Activated CD4-positive, alpha-beta T cell treated with anti-CD3 and anti-CD28 coated beads for 36 hours (primary cell): Measurements from ENCODE around the gene CAB39L. TPM values are rescaled to one million over a fixed set of nuclear protein-coding genes. Genes with fewer than 3 reads are reported as not detected.
A peak's percentile ranks its signal among the peaks of the same experiment; 100 is the strongest.

Experiments used
- ATAC-seq: fragments of 200-7000 bp; cut with Tn5 transposase; one replicate; pipeline ENCODE4 v1.10.0; 2021; ENCODE audit warnings: mild to moderate bottlenecking, moderate library complexity
- CTCF ChIA-PET: fragments of 350-600 bp; sonication (Branson Sonifier 250); formaldehyde crosslinking; loops from one replicate; lab custom pipeline; 2021; ENCODE audit warnings: antibody characterized with exemption; lab: Charles Lee
- POLR2A ChIA-PET: fragments of 350-600 bp; sonication (Branson Sonifier 250); formaldehyde crosslinking; loops from one replicate; lab custom pipeline; 2021; ENCODE audit warnings: antibody characterized with exemption, inconsistent platforms; lab: Charles Lee
- DNase-seq: peaks from one replicate; pipeline ENCODE4 v3.0.0-alpha.2; 2020
- H3K27ac Mint-ChIP-seq: one replicate; pipeline ENCODE4 v1.8.0; 2021; ENCODE audit warnings: mixed read lengths
- H3K27me3 Mint-ChIP-seq: one replicate; pipeline ENCODE4 v1.8.0; 2021; ENCODE audit warnings: mixed read lengths
- H3K36me3 Mint-ChIP-seq: one replicate; pipeline ENCODE4 v1.8.0; 2021; ENCODE audit warnings: low read depth, mixed read lengths
- H3K4me1 Mint-ChIP-seq: one replicate; pipeline ENCODE4 v1.8.0; 2021; ENCODE audit warnings: mixed read lengths
- H3K4me3 Mint-ChIP-seq: one replicate; pipeline ENCODE4 v1.8.0; 2021; ENCODE audit warnings: mild to moderate bottlenecking, moderate library complexity, mixed read lengths
- H3K9me3 Mint-ChIP-seq: one replicate; pipeline ENCODE4 v1.8.0; 2021; ENCODE audit warnings: low read depth, mixed read lengths
- intact Hi-C, 2 experiments: fragments of 100-400 bp; cut with DNase I in 1 of 2; cut with micrococcal nuclease in 1 of 2; formaldehyde crosslinking; loops; one replicate each; pipeline versions ENCODE4 v1.14.2 to v1.15.1; 2022 to 2024; cut with DNase I, micrococcal nuclease
- total RNA-seq, 2 experiments: library from RNA; stranded (reverse); gene quantifications; one replicate each; pipeline ENCODE4 v1.2.3, GENCODE V29; 2021

Gene CAB39L
- total RNA-seq, 2 experiments from 2014 or later, result 4.8 to 5.7 TPM

DNA sequence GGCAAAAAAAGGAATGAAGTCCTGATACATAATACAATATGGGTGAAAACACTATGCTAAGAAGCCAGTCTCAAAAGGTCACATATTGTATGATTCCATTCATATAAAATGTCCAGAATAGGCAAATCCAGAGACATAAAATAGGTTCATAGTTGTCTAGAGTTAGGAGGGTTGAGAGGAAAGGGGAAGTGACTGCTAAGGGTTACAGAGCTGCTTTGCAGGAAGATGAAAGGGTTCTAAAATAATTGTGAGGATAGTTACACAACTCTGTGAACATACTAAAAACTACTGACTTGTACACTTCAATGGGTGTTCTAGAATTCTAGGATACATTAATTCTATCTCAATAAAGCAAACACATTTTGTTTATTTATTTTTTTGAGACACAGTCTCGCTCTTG, 25.7 kb downstream of the CAB39L start:
- ATAC-seq, result no peak

DNA sequence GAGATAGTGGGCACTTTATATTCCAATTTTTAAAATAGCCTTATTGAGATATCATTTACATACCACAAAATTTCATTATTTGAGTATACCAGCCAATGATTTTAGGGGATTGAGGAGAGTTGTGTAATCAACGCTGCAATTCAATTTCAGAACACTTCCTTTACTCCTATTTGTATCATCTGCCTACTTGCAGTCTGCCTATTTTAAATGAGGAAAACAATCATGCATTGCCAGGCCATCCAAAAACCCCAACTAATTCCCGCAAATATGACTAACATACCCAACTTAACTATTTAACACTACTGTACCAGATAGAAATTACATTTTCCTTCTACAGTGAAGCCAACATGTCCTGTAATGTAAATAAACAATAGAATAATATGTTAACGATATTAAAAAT, 26.7 kb downstream of the CAB39L start:
- H3K27ac Mint-ChIP-seq, result no peak overlapping the region
- no peaks in the 10 kb centered on the region for H3K36me3 Mint-ChIP-seq
- no peaks in the 10 kb centered on the region for H3K9me3 Mint-ChIP-seq
- CTCF ChIA-PET, result no interaction called here
- no peaks in the 10 kb centered on the region for H3K27me3 Mint-ChIP-seq
- DNase-seq, result no peak
- no peak for ATAC-seq
- POLR2A ChIA-PET, result no interaction called here
- H3K4me1 Mint-ChIP-seq, result no peaks in the 10 kb centered on the region
- H3K4me3 Mint-ChIP-seq, result no peak overlapping the region
- intact Hi-C loops, result no loop called here

More for the DNA sequence above, 25.7 kb downstream of the CAB39L start:
- CTCF ChIA-PET, result interaction anchor here (1.2 kb wide), 1 partner anchor 75 kb away, joined by 4 read pairs; no protein-coding TSS in a partner anchor
- H3K4me1 Mint-ChIP-seq, result no peaks in the 10 kb centered on the region
- intact Hi-C loops, result no loop called here
- H3K27ac Mint-ChIP-seq, result no peak overlapping the region
- POLR2A ChIA-PET, result no interaction called here
- H3K4me3 Mint-ChIP-seq, result no peak overlapping the region
- DNase-seq, result no peak
- H3K27me3 Mint-ChIP-seq, result no peaks in the 10 kb centered on the region
- H3K36me3 Mint-ChIP-seq, result no peaks in the 10 kb centered on the region
- H3K9me3 Mint-ChIP-seq, result no peaks in the 10 kb centered on the region

DNA sequence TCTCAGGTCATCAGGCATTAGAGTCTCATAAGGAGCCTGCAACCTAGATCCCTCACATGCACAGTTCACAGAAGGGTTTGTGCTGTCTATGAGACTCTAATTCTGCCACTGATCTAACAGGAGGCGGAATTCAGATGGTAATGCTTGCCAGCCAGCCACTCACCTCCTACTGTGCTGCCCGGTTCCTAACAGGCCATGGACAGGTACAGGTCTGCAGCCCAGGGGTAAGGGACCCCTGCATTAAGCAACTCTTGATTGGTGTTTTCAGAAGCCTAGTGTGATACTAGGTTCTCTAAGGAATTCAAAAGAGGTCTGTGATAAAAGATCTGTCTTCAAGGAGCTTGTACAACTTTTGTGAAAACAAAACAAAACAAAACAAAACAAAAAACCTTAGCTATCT, 31.1 kb downstream of the CAB39L start:
- no peaks in the 10 kb centered on the region for H3K9me3 Mint-ChIP-seq
- H3K27ac Mint-ChIP-seq, result no peak overlapping the region
- intact Hi-C loops, result no loop called here
- CTCF ChIA-PET, result no interaction called here
- no peaks in the 10 kb centered on the region for H3K4me1 Mint-ChIP-seq
- no peaks in the 10 kb centered on the region for H3K36me3 Mint-ChIP-seq
- no peaks in the 10 kb centered on the region for H3K27me3 Mint-ChIP-seq
- DNase-seq (no peak), ATAC-seq (no peak)
- H3K4me3 Mint-ChIP-seq, result no peak overlapping the region
- POLR2A ChIA-PET, result no interaction called here

DNA sequence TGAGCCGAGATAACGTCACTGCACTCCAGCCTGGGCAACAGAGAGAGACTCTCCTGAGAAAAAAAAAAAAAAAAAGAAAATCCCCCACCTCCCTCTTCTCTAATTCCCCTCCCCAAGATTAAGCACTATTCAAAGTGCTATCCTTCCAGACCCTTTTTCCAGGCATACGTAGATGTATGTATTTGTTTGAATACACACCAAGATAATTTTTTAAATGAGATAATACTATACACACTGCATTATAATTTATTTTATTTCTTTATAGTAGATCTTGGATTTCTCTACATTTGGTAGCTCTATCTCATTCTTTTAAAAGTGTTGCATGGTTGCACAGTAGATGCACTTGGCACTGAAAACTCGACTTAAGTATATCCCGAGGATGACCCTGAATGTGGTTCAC, 32.5 kb downstream of the CAB39L start:
- CTCF ChIA-PET, result no interaction called here

DNA sequence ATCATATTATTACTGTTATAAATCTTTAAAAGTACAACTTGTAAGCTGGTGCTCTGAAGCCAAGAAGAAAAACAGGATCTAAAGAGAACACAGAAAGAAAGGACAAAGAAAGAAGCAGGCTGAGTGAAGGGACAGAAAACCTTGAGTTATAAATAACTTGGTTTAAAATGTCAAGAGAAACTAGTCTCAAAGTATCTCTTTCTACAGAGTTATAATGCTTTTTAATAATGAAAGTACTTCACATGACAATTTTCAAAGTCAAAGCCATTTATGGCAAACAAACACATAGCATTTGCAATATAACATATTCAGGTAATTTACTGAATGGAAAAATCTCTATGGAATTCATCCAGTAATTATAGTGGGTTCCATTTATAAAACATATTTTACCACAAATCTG, 33.4 kb downstream of the CAB39L start:
- no peaks in the 10 kb centered on the region for H3K27me3 Mint-ChIP-seq
- H3K4me3 Mint-ChIP-seq, result no peak overlapping the region
- H3K36me3 Mint-ChIP-seq, result peaks cover 2% of the 10 kb centered on the region
- no peak for ATAC-seq
- no peak for DNase-seq
- intact Hi-C loops, result no loop called here
- H3K27ac Mint-ChIP-seq, result no peak overlapping the region
- CTCF ChIA-PET, result no interaction called here
- POLR2A ChIA-PET, result no interaction called here
- H3K4me1 Mint-ChIP-seq, result no peaks in the 10 kb centered on the region
- peaks cover 2% of the 10 kb centered on the region for H3K9me3 Mint-ChIP-seq

More for the DNA sequence above, 32.5 kb downstream of the CAB39L start:
- Mint-ChIP-seq H3K4me3 (no peak overlapping the region), H3K9me3 (no peaks in the 10 kb centered on the region), H3K36me3 (no peaks in the 10 kb centered on the region), H3K27me3 (no peaks in the 10 kb centered on the region), H3K27ac (no peak overlapping the region), H3K4me1 (no peaks in the 10 kb centered on the region)
- ATAC-seq, result no peak
- POLR2A ChIA-PET, result no interaction called here
- DNase-seq, result no peak
- intact Hi-C loops, result no loop called here

DNA sequence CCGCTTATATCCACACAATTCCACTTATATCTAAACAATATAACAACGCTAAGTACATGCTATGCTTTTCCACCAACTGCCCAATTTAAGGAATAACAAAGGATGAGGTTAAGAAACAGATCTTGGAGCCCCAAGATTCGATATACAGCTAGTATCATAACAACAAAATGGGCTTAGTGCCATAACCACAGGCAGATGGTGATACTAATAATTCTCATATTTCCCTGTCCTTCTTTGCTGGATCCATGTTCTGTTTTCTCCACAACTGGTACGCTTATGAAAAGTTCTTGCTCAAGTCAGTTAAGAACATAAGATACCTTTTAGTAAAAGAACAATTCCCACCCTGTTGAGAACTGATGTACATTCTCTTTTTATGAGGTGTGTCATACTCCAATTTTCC, 33.9 kb downstream of the CAB39L start:
- peaks cover 6% of the 10 kb centered on the region for H3K9me3 Mint-ChIP-seq
- ATAC-seq, result no peak
- POLR2A ChIA-PET, result no interaction called here

DNA sequence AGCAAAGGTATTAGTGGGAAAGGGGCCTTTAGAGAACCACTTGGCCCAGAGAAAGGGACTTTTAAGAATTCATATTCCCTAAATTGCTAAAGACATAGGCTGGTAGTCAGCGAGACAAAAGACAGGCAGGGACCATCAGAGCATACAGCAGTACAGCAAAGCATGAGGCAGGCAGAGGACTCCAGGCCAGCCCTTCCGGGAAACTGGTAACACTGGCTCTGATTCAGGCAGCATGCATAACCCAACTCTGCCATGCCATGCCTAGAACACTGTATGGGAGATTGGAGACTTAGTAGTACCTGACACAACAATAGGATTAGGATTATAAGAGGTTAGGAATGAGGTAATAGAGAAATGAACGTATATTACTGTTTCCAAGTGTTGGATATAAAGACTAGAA, 34.9 kb downstream of the CAB39L start:
- ATAC-seq (no peak), DNase-seq (no peak)
- intact Hi-C loops, result no loop called here
- H3K27ac Mint-ChIP-seq, result no peak overlapping the region
- peaks cover 15% of the 10 kb centered on the region for H3K9me3 Mint-ChIP-seq
- peaks cover 10% of the 10 kb centered on the region for H3K36me3 Mint-ChIP-seq
- H3K27me3 Mint-ChIP-seq, result no peaks in the 10 kb centered on the region
- H3K4me3 Mint-ChIP-seq, result no peak overlapping the region
- ChIA-PET POLR2A (no interaction called here), CTCF (no interaction called here)
- no peaks in the 10 kb centered on the region for H3K4me1 Mint-ChIP-seq

More for the DNA sequence above, 33.9 kb downstream of the CAB39L start:
- Mint-ChIP-seq H3K27me3 (no peaks in the 10 kb centered on the region), H3K4me3 (no peak overlapping the region), H3K36me3 (peaks cover 6% of the 10 kb centered on the region), H3K27ac (no peak overlapping the region), H3K4me1 (no peaks in the 10 kb centered on the region)
- DNase-seq, result no peak
- CTCF ChIA-PET, result no interaction called here
- intact Hi-C loops, result no loop called here

DNA sequence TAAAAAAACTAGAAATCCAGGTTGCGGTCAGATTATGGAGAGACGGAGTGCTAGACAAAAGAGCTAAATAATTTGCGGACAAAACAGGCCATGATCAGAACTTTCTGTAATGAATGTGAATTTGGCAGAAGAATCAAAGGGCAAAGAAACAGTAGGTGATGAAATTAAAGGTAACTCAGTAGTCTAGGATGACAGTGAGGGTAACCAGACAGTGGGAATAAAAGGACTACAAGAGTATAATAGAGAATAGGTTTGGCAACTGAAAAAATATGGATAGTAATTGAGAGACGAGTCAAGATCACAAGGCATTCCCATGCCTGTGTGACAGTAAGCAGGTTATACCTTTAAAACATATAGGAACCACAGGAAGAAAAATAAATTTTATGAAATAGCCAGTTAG, 35.9 kb downstream of the CAB39L start:
- peaks cover 14% of the 10 kb centered on the region for H3K36me3 Mint-ChIP-seq
- H3K27me3 Mint-ChIP-seq, result no peaks in the 10 kb centered on the region
- CTCF ChIA-PET, result no interaction called here
- POLR2A ChIA-PET, result no interaction called here
- no peak for ATAC-seq
- no peaks in the 10 kb centered on the region for H3K4me1 Mint-ChIP-seq
- intact Hi-C loops, result no loop called here
- H3K9me3 Mint-ChIP-seq, result peaks cover 19% of the 10 kb centered on the region
- no peak for DNase-seq
- H3K27ac Mint-ChIP-seq, result no peak overlapping the region
- no peak overlapping the region for H3K4me3 Mint-ChIP-seq

DNA sequence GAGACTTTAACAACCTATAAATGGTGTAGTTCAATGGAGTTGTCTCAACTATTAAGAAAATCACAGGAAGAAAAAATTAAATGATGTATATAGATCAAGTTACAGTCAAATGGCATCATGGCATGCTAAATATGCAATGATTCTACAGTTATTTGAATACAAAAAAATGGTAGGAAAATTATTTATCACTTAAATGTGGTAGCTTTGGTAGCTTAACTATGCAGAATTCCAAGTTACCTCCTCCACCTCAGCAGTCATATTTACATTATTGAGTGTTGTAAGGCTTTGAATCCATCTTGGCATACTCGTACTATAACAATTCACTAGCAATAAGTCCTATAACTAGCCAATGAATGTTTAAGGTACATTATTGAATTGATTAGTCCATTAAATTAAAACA, 36.8 kb downstream of the CAB39L start:
- CTCF ChIA-PET, result no interaction called here
- H3K4me3 Mint-ChIP-seq, result no peak overlapping the region
- peaks cover 14% of the 10 kb centered on the region for H3K36me3 Mint-ChIP-seq
- POLR2A ChIA-PET, result no interaction called here
- no peak for ATAC-seq
- intact Hi-C loops, result no loop called here
- H3K9me3 Mint-ChIP-seq, result peaks cover 19% of the 10 kb centered on the region
- no peak overlapping the region for H3K27ac Mint-ChIP-seq
- no peaks in the 10 kb centered on the region for H3K27me3 Mint-ChIP-seq
- no peak for DNase-seq
- no peaks in the 10 kb centered on the region for H3K4me1 Mint-ChIP-seq

DNA sequence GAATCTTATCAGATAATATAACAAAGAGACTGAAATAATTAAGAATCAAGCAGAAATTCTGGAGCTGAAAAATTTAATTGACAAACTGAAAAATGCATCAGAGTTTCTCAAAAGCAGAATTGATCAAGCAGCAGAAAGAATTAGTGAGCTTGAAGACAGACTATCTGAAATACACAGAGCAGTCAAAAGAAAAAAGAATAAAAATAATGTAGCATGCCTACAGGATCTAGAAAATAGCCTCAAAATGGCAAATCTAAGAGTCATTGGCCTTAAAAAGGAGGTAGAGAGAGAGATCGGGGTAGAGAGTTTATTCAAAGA, 39.2 kb downstream of the CAB39L start:
- intact Hi-C loops, result no loop called here

DNA sequence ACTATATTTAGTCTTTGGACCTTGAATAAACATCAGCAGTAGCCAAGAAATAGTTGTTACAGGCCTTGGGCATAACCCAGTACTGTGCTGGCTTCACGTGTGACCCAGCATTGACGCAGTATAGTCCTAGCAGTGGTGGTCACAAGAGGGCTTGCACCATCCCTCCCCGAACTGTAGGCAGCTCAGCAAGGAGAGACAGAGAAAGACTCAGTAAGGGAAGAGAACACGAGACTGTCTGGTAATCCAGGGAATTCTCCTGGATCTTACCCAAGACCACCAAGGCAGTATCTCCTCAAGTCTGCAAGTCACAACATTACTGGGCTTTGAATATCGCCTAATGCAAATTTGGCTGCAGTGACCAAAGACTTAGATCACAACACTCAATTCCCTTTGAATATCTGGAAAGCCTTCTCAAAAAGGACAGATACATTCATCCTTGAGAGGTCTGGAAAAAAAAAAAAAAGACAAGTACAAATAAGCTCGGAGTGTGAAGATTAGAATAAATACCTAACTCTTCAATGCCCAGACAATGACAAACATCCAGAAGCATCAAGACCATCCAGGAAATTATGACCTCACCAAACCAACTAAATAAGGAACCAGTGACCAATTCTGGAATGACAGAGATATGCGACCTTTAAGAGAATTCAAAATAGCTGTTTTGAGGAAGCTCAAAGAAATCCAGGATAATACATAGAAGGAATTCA, 39.7 kb downstream of the CAB39L start:
- Mint-ChIP-seq H3K4me3 (no peak overlapping the region), H3K36me3 (peaks cover 14% of the 10 kb centered on the region), H3K4me1 (no peaks in the 10 kb centered on the region), H3K9me3 (peaks cover 19% of the 10 kb centered on the region), H3K27me3 (no peaks in the 10 kb centered on the region), H3K27ac (no peak overlapping the region)
- intact Hi-C loops, result no loop called here
- DNase-seq (no peak), ATAC-seq (no peak)
- CTCF ChIA-PET, result interaction anchor here (0.8 kb wide), 1 partner anchor 219 kb away, joined by 3 read pairs; no protein-coding TSS in a partner anchor
- POLR2A ChIA-PET, result no interaction called here

More for the DNA sequence above, 39.2 kb downstream of the CAB39L start:
- POLR2A ChIA-PET, result no interaction called here
- no peaks in the 10 kb centered on the region for H3K4me1 Mint-ChIP-seq
- no peaks in the 10 kb centered on the region for H3K27me3 Mint-ChIP-seq
- ATAC-seq (no peak), DNase-seq (no peak)
- CTCF ChIA-PET, result interaction anchor here (0.8 kb wide), 1 partner anchor 219 kb away, joined by 3 read pairs; no protein-coding TSS in a partner anchor
- H3K27ac Mint-ChIP-seq, result no peak overlapping the region
- H3K36me3 Mint-ChIP-seq, result peaks cover 14% of the 10 kb centered on the region
- no peak overlapping the region for H3K4me3 Mint-ChIP-seq
- peaks cover 19% of the 10 kb centered on the region for H3K9me3 Mint-ChIP-seq

DNA sequence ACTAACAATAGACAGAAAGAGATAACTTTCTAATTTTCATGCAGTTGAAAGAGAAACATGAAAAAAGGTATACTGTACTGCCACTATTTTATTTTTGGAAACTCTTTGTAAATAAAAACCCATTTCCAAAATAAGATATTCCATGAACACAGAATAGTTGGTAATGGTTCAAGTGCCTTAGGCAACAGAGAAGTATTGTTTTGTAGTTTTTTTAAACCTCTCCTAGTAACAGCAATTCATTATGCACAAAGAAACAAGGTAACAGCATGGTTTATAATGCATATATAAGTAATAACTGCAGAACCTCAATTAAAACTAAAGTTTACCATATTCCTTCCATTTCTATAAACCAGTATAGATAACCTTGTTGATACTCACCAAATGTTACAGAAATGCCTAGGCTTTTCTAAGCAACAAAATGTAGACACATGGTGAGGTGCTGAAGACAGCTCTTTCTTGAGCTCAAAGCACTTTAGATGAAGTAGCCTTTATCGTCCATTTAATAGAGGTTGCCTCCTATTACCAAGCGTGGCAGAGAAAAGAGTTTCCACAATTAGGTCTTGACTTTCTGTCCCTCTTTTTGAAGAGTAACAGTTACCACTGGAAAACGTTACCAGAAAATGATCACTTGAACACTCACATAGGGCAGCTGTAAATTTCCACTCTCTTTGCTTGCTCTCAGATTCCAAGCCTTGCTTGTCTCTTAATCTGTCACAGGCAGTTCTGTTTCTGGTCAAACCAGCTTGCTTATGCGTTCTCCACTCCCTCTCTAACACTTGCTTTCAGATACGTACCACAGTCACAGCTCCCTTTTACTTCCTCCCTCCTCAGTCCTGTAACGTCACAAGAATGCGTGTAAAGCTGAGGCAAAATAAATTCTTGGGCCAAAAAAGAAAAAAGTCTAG, 42.9 kb downstream of the CAB39L start:
- ChIA-PET CTCF (no interaction called here), POLR2A (no interaction called here)
- no peaks in the 10 kb centered on the region for H3K27me3 Mint-ChIP-seq
- peak; percentile 63 for ATAC-seq
- peaks cover 14% of the 10 kb centered on the region for H3K36me3 Mint-ChIP-seq
- no peak for DNase-seq
- intact Hi-C loops, result no loop called here
- no peak overlapping the region for H3K27ac Mint-ChIP-seq
- peaks cover 19% of the 10 kb centered on the region for H3K9me3 Mint-ChIP-seq
- no peak overlapping the region for H3K4me3 Mint-ChIP-seq
- no peaks in the 10 kb centered on the region for H3K4me1 Mint-ChIP-seq
